Body of pancreas (tissue), 4 donors: ENCODE data around the gene PFDN2.

Experiments
- POLR2A ChIP-seq, 3 donors: fragments of 450-650 bp; IDR thresholded peaks; one replicate each; pipeline ENCODE4 v1.6.1; 2016; ENCODE audit warnings: antibody characterized with exemption in 3 of 3, mild to moderate bottlenecking in 2 of 3
- TF ChIP-seq, protein P1 (sequence below), 7 experiments: fragments of 450-650 bp in 4 of 7; fragments of 200-600 bp in 3 of 7; sonication (generic) in 3 of 7; IDR thresholded peaks; one replicate each; pipeline ENCODE4 v1.5.1; 2016 to 2019; ENCODE audit warnings: antibody characterized with exemption in 7 of 7

GRCh38 chr1:161096530-161096929, 21.3 kb downstream of the PFDN2 start:
- TF ChIP-seq, protein P1, sequence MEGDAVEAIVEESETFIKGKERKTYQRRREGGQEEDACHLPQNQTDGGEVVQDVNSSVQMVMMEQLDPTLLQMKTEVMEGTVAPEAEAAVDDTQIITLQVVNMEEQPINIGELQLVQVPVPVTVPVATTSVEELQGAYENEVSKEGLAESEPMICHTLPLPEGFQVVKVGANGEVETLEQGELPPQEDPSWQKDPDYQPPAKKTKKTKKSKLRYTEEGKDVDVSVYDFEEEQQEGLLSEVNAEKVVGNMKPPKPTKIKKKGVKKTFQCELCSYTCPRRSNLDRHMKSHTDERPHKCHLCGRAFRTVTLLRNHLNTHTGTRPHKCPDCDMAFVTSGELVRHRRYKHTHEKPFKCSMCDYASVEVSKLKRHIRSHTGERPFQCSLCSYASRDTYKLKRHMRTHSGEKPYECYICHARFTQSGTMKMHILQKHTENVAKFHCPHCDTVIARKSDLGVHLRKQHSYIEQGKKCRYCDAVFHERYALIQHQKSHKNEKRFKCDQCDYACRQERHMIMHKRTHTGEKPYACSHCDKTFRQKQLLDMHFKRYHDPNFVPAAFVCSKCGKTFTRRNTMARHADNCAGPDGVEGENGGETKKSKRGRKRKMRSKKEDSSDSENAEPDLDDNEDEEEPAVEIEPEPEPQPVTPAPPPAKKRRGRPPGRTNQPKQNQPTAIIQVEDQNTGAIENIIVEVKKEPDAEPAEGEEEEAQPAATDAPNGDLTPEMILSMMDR (IDR thresholded peaks at IDR 0.05) = no peak
- TF ChIP-seq POLR2A (IDR thresholded peaks at IDR 0.05) = no peak
